HUES48 (cell line): ENCODE results near the gene MOV10L1.

ENCODE experiments used
- H3K27ac ChIP-seq: one replicate; pipeline ENCODE4 v1.7.0; 2013; ENCODE audit warnings: low read depth, low read length, inconsistent platforms
- H3K27me3 ChIP-seq: 2 replicates; pipeline ENCODE4 v1.6.1; 2013; ENCODE audit warnings: mild to moderate bottlenecking, low read length; ENCODE audit not compliant: control insufficient read depth, insufficient read depth
- H3K36me3 ChIP-seq: 2 replicates; pipeline ENCODE4 v1.6.1; 2013; ENCODE audit warnings: low read length; ENCODE audit not compliant: control insufficient read depth, insufficient read depth
- H3K4me1 ChIP-seq: 2 replicates; pipeline ENCODE4 v1.6.1; 2013; ENCODE audit warnings: mild to moderate bottlenecking, low read length; ENCODE audit not compliant: control insufficient read depth, insufficient read depth
- H3K4me3 ChIP-seq: 2 replicates; pipeline ENCODE4 v1.5.1; 2013; ENCODE audit warnings: mild to moderate bottlenecking, low read depth, low read length
- H3K9ac ChIP-seq: 2 replicates; pipeline ENCODE4 v1.6.1; 2013; ENCODE audit warnings: mild to moderate bottlenecking, low read depth, low read length, moderate library complexity
- H3K9me3 ChIP-seq: 2 replicates; pipeline ENCODE4 v1.6.1; 2013; ENCODE audit warnings: low read length; ENCODE audit not compliant: control insufficient read depth, insufficient read depth

Gene MOV10L1

GRCh38 chr22:50206599-50206998 lies 116.8 kb downstream of the MOV10L1 start:
- Histone ChIP-seq H3K4me3 (no peak overlapping the region), H3K4me1 (no peaks in the 10 kb centered on the region), H3K9me3 (no peaks in the 10 kb centered on the region), H3K9ac (no peak overlapping the region), H3K27ac (no peak overlapping the region), H3K27me3 (no peaks in the 10 kb centered on the region), H3K36me3 (peaks cover 42% of the 10 kb centered on the region)

- no peak overlapping the region for H3K9ac ChIP-seq
- H3K36me3 ChIP-seq = peaks cover 50% of the 10 kb centered on the region
- no peak overlapping the region for H3K4me3 ChIP-seq
- H3K27ac ChIP-seq = no peak overlapping the region
- H3K4me1 ChIP-seq = no peaks in the 10 kb centered on the region
- no peaks in the 10 kb centered on the region for H3K9me3 ChIP-seq
- H3K27me3 ChIP-seq = no peaks in the 10 kb centered on the region
These were observed 117.8 kb downstream of the MOV10L1 start for GRCh38 chr22:50207383-50208140.

GRCh38 chr22:50208430-50208938 lies 118.7 kb downstream of the MOV10L1 start:
- Histone ChIP-seq H3K4me1 (no peaks in the 10 kb centered on the region), H3K27ac (no peak overlapping the region), H3K9me3 (no peaks in the 10 kb centered on the region), H3K9ac (no peak overlapping the region), H3K4me3 (no peak overlapping the region), H3K27me3 (no peaks in the 10 kb centered on the region), H3K36me3 (peaks cover 51% of the 10 kb centered on the region)

GRCh38 chr22:50208939-50209892 lies 119.4 kb downstream of the MOV10L1 start:
- peaks cover 54% of the 10 kb centered on the region for H3K36me3 ChIP-seq
- no peak overlapping the region for H3K9ac ChIP-seq
- H3K4me1 ChIP-seq = no peaks in the 10 kb centered on the region

GRCh38 chr22:50209893-50210292 lies 120.1 kb downstream of the MOV10L1 start:
- no peak overlapping the region for H3K4me3 ChIP-seq
- H3K4me1 ChIP-seq = no peaks in the 10 kb centered on the region
- H3K36me3 ChIP-seq = peaks cover 57% of the 10 kb centered on the region

More at GRCh38 chr22:50208939-50209892, 119.4 kb downstream of the MOV10L1 start:
- Histone ChIP-seq H3K27me3 (no peaks in the 10 kb centered on the region), H3K4me3 (no peak overlapping the region), H3K27ac (no peak overlapping the region), H3K9me3 (no peaks in the 10 kb centered on the region)

GRCh38 chr22:50210378-50211139 lies 120.8 kb downstream of the MOV10L1 start:
- Histone ChIP-seq H3K9ac (no peak overlapping the region), H3K9me3 (no peaks in the 10 kb centered on the region), H3K36me3 (peaks cover 63% of the 10 kb centered on the region), H3K4me3 (no peak overlapping the region), H3K27me3 (no peaks in the 10 kb centered on the region), H3K27ac (no peak overlapping the region), H3K4me1 (no peaks in the 10 kb centered on the region)

More at GRCh38 chr22:50209893-50210292, 120.1 kb downstream of the MOV10L1 start:
- no peak overlapping the region for H3K9ac ChIP-seq
- no peaks in the 10 kb centered on the region for H3K9me3 ChIP-seq
- no peaks in the 10 kb centered on the region for H3K27me3 ChIP-seq
- no peak overlapping the region for H3K27ac ChIP-seq

- Histone ChIP-seq H3K27ac (no peak overlapping the region), H3K4me1 (no peaks in the 10 kb centered on the region), H3K9ac (no peak overlapping the region), H3K9me3 (no peaks in the 10 kb centered on the region), H3K27me3 (no peaks in the 10 kb centered on the region), H3K36me3 (peaks cover 66% of the 10 kb centered on the region), H3K4me3 (no peak overlapping the region)
These were observed 121.3 kb downstream of the MOV10L1 start for GRCh38 chr22:50211147-50211546.
